ENCODE measurements around the gene ATP11C. TPM values are rescaled to one million over a fixed set of nuclear protein-coding genes. Genes with fewer than 3 reads are reported as not detected.

ATP11C gene
- total RNA-seq, 4 donors from 2014 or later = 3.6 to 8.6 (median 7.0) TPM

DNA sequence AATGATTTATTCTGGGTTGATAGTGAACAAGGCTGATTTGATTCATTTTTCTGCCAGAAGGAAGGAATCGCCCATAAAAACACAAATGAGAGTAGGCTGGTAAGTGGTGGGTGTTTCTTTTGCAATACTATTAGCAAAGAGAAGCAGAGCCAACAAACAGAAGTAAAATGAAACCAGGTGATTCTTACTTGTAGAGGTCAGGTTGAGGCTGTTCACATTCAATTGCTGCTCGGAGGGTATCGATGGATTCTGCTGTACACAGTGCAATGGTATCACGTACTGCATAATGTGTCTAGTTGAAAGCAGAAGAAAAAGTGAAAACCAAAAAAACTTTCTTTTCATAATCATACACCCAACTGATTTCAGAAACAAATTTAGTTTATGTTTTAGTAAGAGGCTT is 130.8 kb downstream of the ATP11C start:
- intact Hi-C loops (cut with DNase I; ENCODE audit: low total_unique reads) (no loop called here), in situ Hi-C loops (cut with MboI; ENCODE audit: low sequenced_read_pairs in 4 of 4) (no loop called here)
- H3K9me3 ChIP-seq = no peaks in the 10 kb centered on the region
- no peaks in the 10 kb centered on the region for H3K27me3 ChIP-seq
- no peak for ATAC-seq
- no peaks in the 10 kb centered on the region for H3K36me3 ChIP-seq
- no peak overlapping the region for H3K27ac ChIP-seq
- H3K4me3 ChIP-seq = no peak overlapping the region
- no peaks in the 10 kb centered on the region for H3K4me1 ChIP-seq
- TF ChIP-seq, protein P1, sequence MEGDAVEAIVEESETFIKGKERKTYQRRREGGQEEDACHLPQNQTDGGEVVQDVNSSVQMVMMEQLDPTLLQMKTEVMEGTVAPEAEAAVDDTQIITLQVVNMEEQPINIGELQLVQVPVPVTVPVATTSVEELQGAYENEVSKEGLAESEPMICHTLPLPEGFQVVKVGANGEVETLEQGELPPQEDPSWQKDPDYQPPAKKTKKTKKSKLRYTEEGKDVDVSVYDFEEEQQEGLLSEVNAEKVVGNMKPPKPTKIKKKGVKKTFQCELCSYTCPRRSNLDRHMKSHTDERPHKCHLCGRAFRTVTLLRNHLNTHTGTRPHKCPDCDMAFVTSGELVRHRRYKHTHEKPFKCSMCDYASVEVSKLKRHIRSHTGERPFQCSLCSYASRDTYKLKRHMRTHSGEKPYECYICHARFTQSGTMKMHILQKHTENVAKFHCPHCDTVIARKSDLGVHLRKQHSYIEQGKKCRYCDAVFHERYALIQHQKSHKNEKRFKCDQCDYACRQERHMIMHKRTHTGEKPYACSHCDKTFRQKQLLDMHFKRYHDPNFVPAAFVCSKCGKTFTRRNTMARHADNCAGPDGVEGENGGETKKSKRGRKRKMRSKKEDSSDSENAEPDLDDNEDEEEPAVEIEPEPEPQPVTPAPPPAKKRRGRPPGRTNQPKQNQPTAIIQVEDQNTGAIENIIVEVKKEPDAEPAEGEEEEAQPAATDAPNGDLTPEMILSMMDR (IDR thresholded peaks at IDR 0.05 in 4 of 5, conservative IDR thresholded peaks at IDR 0.05 in 1 of 5) = no peak
- no peak for TF ChIP-seq POLR2A (IDR thresholded peaks at IDR 0.05)
- DNase-seq = no peak

DNA sequence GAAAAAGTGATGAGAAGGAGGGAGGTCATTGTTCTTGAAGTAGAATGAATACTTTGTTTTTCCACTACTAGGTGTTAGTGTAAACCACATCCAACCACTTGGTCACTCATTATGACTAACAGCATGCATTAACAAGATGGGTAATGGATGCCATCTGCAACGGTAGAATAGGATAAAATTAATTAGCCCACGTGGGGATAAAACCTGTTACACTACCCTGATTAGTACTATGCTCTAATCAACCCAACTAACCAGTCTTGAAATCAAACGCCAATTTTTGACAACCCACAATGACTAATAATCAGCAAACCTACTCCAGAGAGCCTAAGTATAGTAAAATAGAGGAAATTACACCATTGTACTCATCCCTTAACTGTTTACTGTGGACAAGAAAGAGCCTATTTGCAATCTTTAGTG is 131.4 kb downstream of the ATP11C start:
- ATAC-seq = no peak
- TF ChIP-seq, protein P1 (IDR thresholded peaks at IDR 0.05 in 4 of 5, conservative IDR thresholded peaks at IDR 0.05 in 1 of 5) = no peak
- TF ChIP-seq POLR2A (IDR thresholded peaks at IDR 0.05) = no peak
- in situ Hi-C loops (cut with MboI; ENCODE audit: low sequenced_read_pairs in 4 of 4) = no loop called here
- Histone ChIP-seq H3K9me3 (no peaks in the 10 kb centered on the region), H3K27me3 (no peaks in the 10 kb centered on the region), H3K4me1 (no peaks in the 10 kb centered on the region), H3K27ac (no peak overlapping the region), H3K4me3 (no peak overlapping the region), H3K36me3 (no peaks in the 10 kb centered on the region)
- intact Hi-C loops (cut with DNase I; ENCODE audit: low total_unique reads) = no loop called here
- DNase-seq = no peak

DNA sequence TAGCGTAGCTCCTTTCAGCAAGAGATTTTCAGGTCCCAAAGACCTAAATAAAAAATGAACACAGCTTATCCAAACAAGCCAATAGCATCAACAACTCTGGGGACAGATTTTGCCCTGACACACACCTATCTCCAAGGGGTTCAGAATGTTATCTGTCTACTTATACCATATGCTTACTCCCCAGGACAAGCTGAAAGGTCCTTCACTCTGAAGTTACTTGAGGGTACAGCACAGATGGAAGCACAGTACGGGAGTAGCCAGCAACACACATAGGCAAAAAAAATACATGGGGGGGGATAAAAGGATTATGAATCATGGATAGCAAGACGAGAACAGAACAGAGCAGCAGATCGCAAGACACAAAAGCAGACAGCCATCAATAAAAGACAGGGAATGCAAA is 134.2 kb downstream of the ATP11C start:
- H3K9me3 ChIP-seq = no peaks in the 10 kb centered on the region
- no peak for TF ChIP-seq POLR2A (IDR thresholded peaks at IDR 0.05)
- TF ChIP-seq, protein P1 (IDR thresholded peaks at IDR 0.05 in 4 of 5, conservative IDR thresholded peaks at IDR 0.05 in 1 of 5) = no peak
- ATAC-seq (no peak), DNase-seq (no peak)
- intact Hi-C loops (cut with DNase I; ENCODE audit: low total_unique reads) (no loop called here), in situ Hi-C loops (cut with MboI; ENCODE audit: low sequenced_read_pairs in 4 of 4) (no loop called here)
- H3K27ac ChIP-seq = no peak overlapping the region
- H3K27me3 ChIP-seq = no peaks in the 10 kb centered on the region
- no peaks in the 10 kb centered on the region for H3K4me1 ChIP-seq
- H3K36me3 ChIP-seq = no peaks in the 10 kb centered on the region
- H3K4me3 ChIP-seq = no peak overlapping the region

DNA sequence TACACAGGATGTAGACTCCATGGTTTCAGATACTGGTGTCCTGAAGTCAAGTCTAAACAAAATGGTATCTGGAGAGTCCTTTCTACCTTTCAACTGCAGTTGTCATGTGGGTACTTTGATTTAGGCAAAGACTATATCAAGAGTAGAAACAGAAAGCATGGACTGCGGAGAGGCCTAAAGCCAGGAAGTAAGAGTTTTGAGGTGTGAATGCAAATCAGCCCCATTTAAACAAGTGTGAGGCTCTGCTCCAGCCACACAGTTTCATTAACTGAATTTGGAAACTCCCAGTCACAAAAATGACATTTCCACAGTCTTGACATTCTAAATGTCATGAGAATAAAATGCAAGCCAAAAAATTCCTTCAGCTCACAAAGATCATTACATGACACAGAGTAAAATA is 137.7 kb downstream of the ATP11C start:
- Histone ChIP-seq H3K4me1 (no peaks in the 10 kb centered on the region), H3K9me3 (no peaks in the 10 kb centered on the region), H3K27me3 (no peaks in the 10 kb centered on the region), H3K27ac (no peak overlapping the region), H3K4me3 (no peak overlapping the region), H3K36me3 (no peaks in the 10 kb centered on the region)
- in situ Hi-C loops (cut with MboI; ENCODE audit: low sequenced_read_pairs in 4 of 4) = no loop called here
- intact Hi-C loops (cut with DNase I; ENCODE audit: low total_unique reads) = no loop called here
- no peak for ATAC-seq
- TF ChIP-seq, protein P1 (IDR thresholded peaks at IDR 0.05 in 4 of 5, conservative IDR thresholded peaks at IDR 0.05 in 1 of 5) = no peak
- no peak for TF ChIP-seq POLR2A (IDR thresholded peaks at IDR 0.05)
- no peak for DNase-seq

DNA sequence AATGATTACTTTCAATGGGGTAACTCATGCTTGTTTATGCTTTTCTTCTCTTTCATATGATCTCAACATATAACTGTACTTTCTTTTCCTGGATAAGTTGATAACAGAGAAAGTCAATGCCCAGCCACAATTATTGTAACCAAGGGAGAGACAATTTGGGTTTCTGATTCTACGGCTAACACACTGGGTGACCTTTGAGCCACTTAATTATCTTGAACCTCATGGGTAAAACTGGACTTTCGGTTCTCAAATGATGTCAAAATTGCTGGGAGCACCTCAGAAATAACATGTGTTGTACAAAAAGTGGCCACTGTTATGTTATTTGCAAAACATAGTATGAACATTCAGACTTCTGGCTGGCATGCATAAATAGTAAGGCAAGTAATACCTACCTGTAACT is 145.3 kb downstream of the ATP11C start:
- DNase-seq = no peak
- H3K27me3 ChIP-seq = no peaks in the 10 kb centered on the region
- H3K9me3 ChIP-seq = no peaks in the 10 kb centered on the region
- H3K36me3 ChIP-seq = no peaks in the 10 kb centered on the region
- H3K4me3 ChIP-seq = no peak overlapping the region
- H3K27ac ChIP-seq = no peak overlapping the region
- intact Hi-C loops (cut with DNase I; ENCODE audit: low total_unique reads) (no loop called here), in situ Hi-C loops (cut with MboI; ENCODE audit: low sequenced_read_pairs in 4 of 4) (no loop called here)
- no peaks in the 10 kb centered on the region for H3K4me1 ChIP-seq
- ATAC-seq = no peak
- TF ChIP-seq, protein P1 (IDR thresholded peaks at IDR 0.05 in 4 of 5, conservative IDR thresholded peaks at IDR 0.05 in 1 of 5) = no peak
- no peak for TF ChIP-seq POLR2A (IDR thresholded peaks at IDR 0.05)
